ENCODE results near the gene TAX1BP1. TPM values are rescaled to one million over a fixed set of nuclear protein-coding genes. Genes with fewer than 3 reads are reported as not detected.
A peak's percentile ranks its signal among the peaks of the same experiment; 100 is the strongest.

TAX1BP1 gene
- total RNA-seq (2014; rRNA removed; shearing (Covaris generic)): 83.7 and 89.4 TPM in 2 replicates

- DNase-seq (ENCODE audit: low read depth): peak; percentile 96
Measured at GRCh38 chr7:27739909-27740448, at the start of gene TAX1BP1. TAX1BP1 (plus strand) TSS chr7:27740162; CDS start chr7:27748525, 8,363 bp downstream.

- no peak for DNase-seq (ENCODE audit: low read depth)
Measured at GRCh38 chr7:27690649-27691048, 49.3 kb upstream of the TAX1BP1 start.

GRCh38 chr7:27693794-27694193, 46.2 kb upstream of the TAX1BP1 start:
- DNase-seq (ENCODE audit: low read depth): peak; percentile 65

GRCh38 chr7:27695096-27695495, 44.9 kb upstream of the TAX1BP1 start:
- no peak for DNase-seq (ENCODE audit: low read depth)

- peak; percentile 62 for DNase-seq (ENCODE audit: low read depth)
Measured at GRCh38 chr7:27697861-27698430, 42.0 kb upstream of the TAX1BP1 start.

- DNase-seq (ENCODE audit: low read depth): no peak
Measured at GRCh38 chr7:27699751-27700150, 40.2 kb upstream of the TAX1BP1 start.

GRCh38 chr7:27700501-27700900, 39.5 kb upstream of the TAX1BP1 start:
- no peak for DNase-seq (ENCODE audit: low read depth)

GRCh38 chr7:27703181-27703580, 36.8 kb upstream of the TAX1BP1 start:
- no peak for DNase-seq (ENCODE audit: low read depth)

GRCh38 chr7:27704422-27705199, 35.4 kb upstream of the TAX1BP1 start:
- no peak for DNase-seq (ENCODE audit: low read depth)

- DNase-seq (ENCODE audit: low read depth): no peak
Measured at GRCh38 chr7:27705200-27705594, 34.8 kb upstream of the TAX1BP1 start.

GRCh38 chr7:27708485-27708884, 31.5 kb upstream of the TAX1BP1 start:
- DNase-seq (ENCODE audit: low read depth): no peak

GRCh38 chr7:27709137-27710075, 30.6 kb upstream of the TAX1BP1 start:
- peak; percentile 78 for DNase-seq (ENCODE audit: low read depth)

- no peak for DNase-seq (ENCODE audit: low read depth)
Measured at GRCh38 chr7:27712217-27712616, 27.7 kb upstream of the TAX1BP1 start.

- DNase-seq (ENCODE audit: low read depth): peak; percentile 47
Measured at GRCh38 chr7:27714831-27715444, 25.0 kb upstream of the TAX1BP1 start.

- peak; percentile 50 for DNase-seq (ENCODE audit: low read depth)
Measured at GRCh38 chr7:27723085-27723484, 16.9 kb upstream of the TAX1BP1 start.

- DNase-seq (ENCODE audit: low read depth): no peak
Measured at GRCh38 chr7:27727058-27727457, 12.9 kb upstream of the TAX1BP1 start.

GRCh38 chr7:27730112-27730511, 9.8 kb upstream of the TAX1BP1 start:
- no peak for DNase-seq (ENCODE audit: low read depth)

GRCh38 chr7:27734583-27734982, 5.4 kb upstream of the TAX1BP1 start:
- no peak for DNase-seq (ENCODE audit: low read depth)

- DNase-seq (ENCODE audit: low read depth): no peak
Measured at GRCh38 chr7:27735165-27735564, 4.8 kb upstream of the TAX1BP1 start.

- no peak for DNase-seq (ENCODE audit: low read depth)
Measured at GRCh38 chr7:27735831-27736230, 4.1 kb upstream of the TAX1BP1 start.

- no peak for DNase-seq (ENCODE audit: low read depth)
Measured at GRCh38 chr7:27737178-27737577, 2.8 kb upstream of the TAX1BP1 start.

- DNase-seq (ENCODE audit: low read depth): no peak
Measured at GRCh38 chr7:27737616-27738015, 2.3 kb upstream of the TAX1BP1 start.
